Measurements from ENCODE around the gene OTOS.

Gene OTOS

DNA sequence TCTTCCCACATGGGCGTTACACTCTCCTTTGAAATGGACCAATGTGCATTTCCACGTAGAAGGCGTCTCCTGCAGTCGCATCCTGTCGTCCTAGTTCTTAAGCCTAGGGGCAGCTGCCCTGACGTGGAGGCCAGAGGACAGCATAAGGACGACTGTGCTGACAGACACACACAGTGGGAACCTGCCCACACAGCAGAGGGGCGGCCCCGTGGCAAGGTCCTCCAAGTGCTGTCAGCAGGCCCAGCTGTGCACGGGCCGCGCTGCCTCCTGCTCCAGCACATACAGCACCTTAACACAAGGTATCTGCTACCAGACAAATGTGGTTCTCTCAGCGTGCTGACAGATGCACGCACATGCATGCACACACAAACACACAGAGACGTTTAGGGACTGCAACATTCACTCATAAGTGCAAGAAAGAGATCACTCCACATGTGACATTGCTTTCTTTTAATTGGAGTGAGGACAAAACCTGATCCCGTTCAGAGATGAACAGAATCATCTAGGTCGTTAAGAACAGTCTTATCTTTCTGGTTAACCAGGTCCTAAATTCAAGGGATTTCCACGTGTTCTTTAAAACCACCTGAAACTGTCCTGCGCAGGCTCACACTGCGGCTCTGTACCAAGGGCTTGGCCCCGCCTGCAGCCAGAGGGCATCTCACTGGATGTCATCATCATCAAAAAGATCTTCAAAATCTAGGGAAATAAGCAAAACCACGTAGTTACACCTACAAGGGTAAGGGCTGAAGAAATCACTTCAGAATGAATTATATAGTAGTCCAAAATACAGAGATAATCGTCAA is 9.9 kb downstream of the OTOS start:
- Histone ChIP-seq H3K4me3 (ENCODE audit: insufficient read depth, low read depth, low read length) (no peak overlapping the region), H3K36me3 (ENCODE audit: control insufficient read depth, insufficient read depth, low read length) (peaks cover 33% of the 10 kb centered on the region)
- 94 to 95% methylated on average over 23 of the region's 23 CpGs for WGBS, 2 experiments

GRCh38 chr2:240129731-240130392 is 10.6 kb downstream of the OTOS start:
- Histone ChIP-seq H3K4me3 (ENCODE audit: insufficient read depth, low read depth, low read length) (no peak overlapping the region), H3K9me3 (ENCODE audit: control insufficient read depth, low read length) (no peaks in the 10 kb centered on the region), H3K4me1 (ENCODE audit: control insufficient read depth, insufficient read depth, low read length) (no peaks in the 10 kb centered on the region), H3K36me3 (ENCODE audit: control insufficient read depth, insufficient read depth, low read length) (peaks cover 33% of the 10 kb centered on the region), H3K27me3 (ENCODE audit: control insufficient read depth, insufficient read depth, low read length, poor library complexity, severe bottlenecking) (no peaks in the 10 kb centered on the region), H3K27ac (ENCODE audit: insufficient read depth, low read depth, low read length, poor library complexity, severe bottlenecking) (no peak overlapping the region)
- WGBS, 2 experiments: 94 to 97% methylated on average over 22 of the region's 22 CpGs

More for the DNA sequence above, 9.9 kb downstream of the OTOS start:
- H3K4me1 ChIP-seq (ENCODE audit: control insufficient read depth, insufficient read depth, low read length): peaks cover 6% of the 10 kb centered on the region
- H3K27me3 ChIP-seq (ENCODE audit: control insufficient read depth, insufficient read depth, low read length, poor library complexity, severe bottlenecking): no peaks in the 10 kb centered on the region
- H3K9me3 ChIP-seq (ENCODE audit: control insufficient read depth, low read length): no peaks in the 10 kb centered on the region
- no peak overlapping the region for H3K27ac ChIP-seq (ENCODE audit: insufficient read depth, low read depth, low read length, poor library complexity, severe bottlenecking)

DNA sequence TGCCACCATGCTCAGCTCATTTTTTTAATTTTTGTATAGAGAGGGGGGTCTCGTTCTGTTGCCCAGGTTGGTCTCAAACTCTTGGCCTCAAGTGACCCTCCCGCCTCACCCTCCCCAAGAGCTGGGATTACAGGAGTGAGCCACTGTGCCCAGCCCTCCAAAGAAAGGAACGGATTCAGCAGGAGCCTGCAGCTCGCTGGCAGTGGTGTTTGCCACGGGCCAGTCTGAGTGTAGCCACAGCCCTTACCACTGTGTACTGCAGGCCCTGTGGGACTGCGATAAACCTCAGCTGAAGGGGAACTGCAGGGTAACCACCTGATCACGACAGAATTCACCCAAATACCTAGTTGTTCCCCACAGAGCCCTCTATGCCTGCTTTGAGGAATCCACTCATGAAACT is 11.1 kb downstream of the OTOS start:
- 93 to 95% methylated on average over 7 of the region's 7 CpGs for WGBS, 2 experiments
- H3K9me3 ChIP-seq (ENCODE audit: control insufficient read depth, low read length): no peaks in the 10 kb centered on the region
- no peak overlapping the region for H3K27ac ChIP-seq (ENCODE audit: insufficient read depth, low read depth, low read length, poor library complexity, severe bottlenecking)
- H3K36me3 ChIP-seq (ENCODE audit: control insufficient read depth, insufficient read depth, low read length): peaks cover 33% of the 10 kb centered on the region
- no peaks in the 10 kb centered on the region for H3K27me3 ChIP-seq (ENCODE audit: control insufficient read depth, insufficient read depth, low read length, poor library complexity, severe bottlenecking)
- H3K4me1 ChIP-seq (ENCODE audit: control insufficient read depth, insufficient read depth, low read length): no peaks in the 10 kb centered on the region
- H3K4me3 ChIP-seq (ENCODE audit: insufficient read depth, low read depth, low read length): no peak overlapping the region

GRCh38 chr2:240128608-240129145 is 11.8 kb downstream of the OTOS start:
- no peaks in the 10 kb centered on the region for H3K4me1 ChIP-seq (ENCODE audit: control insufficient read depth, insufficient read depth, low read length)
- no peaks in the 10 kb centered on the region for H3K27me3 ChIP-seq (ENCODE audit: control insufficient read depth, insufficient read depth, low read length, poor library complexity, severe bottlenecking)
- WGBS, 2 experiments: 93 to 94% methylated on average over 12 of the region's 12 CpGs
- H3K4me3 ChIP-seq (ENCODE audit: insufficient read depth, low read depth, low read length): no peak overlapping the region
- H3K9me3 ChIP-seq (ENCODE audit: control insufficient read depth, low read length): no peaks in the 10 kb centered on the region
- H3K36me3 ChIP-seq (ENCODE audit: control insufficient read depth, insufficient read depth, low read length): peaks cover 33% of the 10 kb centered on the region
- no peak overlapping the region for H3K27ac ChIP-seq (ENCODE audit: insufficient read depth, low read depth, low read length, poor library complexity, severe bottlenecking)

DNA sequence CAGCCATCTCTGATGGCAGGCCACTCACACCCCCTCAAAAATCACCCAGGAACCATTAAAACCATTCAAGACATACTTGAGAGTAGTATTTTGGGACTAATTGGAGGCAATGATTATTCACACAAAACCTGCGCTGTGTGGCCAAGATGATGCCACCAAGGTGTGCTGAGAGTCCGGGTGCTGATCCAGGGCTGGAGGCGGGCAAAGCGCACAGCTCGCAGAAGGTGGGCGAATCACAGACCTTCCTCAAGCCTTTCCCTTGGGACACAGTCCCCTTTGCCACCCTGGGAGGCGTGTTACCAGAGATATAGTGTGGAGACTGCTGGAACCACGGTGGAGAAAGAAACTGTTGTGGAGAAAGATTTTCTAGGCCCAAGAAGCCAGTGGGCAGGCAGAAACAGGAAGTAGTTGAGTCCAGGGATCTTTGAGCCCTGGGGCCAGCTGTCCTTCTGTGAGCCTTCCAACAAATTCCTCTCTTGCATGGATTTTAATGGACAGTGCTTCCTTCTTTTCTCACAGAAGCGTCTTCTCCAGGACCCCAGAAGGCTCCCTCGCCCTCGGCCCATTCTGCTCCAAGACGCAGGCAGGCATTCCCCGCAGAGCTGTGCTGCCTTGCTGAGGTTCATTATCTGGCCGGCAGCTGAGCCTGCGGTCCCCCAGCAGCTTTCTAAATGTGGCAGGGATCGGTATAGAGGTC is 12.4 kb downstream of the OTOS start:
- Histone ChIP-seq H3K4me1 (ENCODE audit: control insufficient read depth, insufficient read depth, low read length) (no peaks in the 10 kb centered on the region), H3K27ac (ENCODE audit: insufficient read depth, low read depth, low read length, poor library complexity, severe bottlenecking) (no peak overlapping the region), H3K27me3 (ENCODE audit: control insufficient read depth, insufficient read depth, low read length, poor library complexity, severe bottlenecking) (no peaks in the 10 kb centered on the region), H3K4me3 (ENCODE audit: insufficient read depth, low read depth, low read length) (no peak overlapping the region), H3K9me3 (ENCODE audit: control insufficient read depth, low read length) (no peaks in the 10 kb centered on the region), H3K36me3 (ENCODE audit: control insufficient read depth, insufficient read depth, low read length) (peaks cover 33% of the 10 kb centered on the region)
- 95 to 96% methylated on average over 16 of the region's 16 CpGs for WGBS, 2 experiments

GRCh38 chr2:240127191-240127750 is 13.2 kb downstream of the OTOS start:
- 93% methylated on average over 6 to 7 of the region's 7 CpGs for WGBS, 2 experiments
- Histone ChIP-seq H3K27me3 (ENCODE audit: control insufficient read depth, insufficient read depth, low read length, poor library complexity, severe bottlenecking) (no peaks in the 10 kb centered on the region), H3K4me3 (ENCODE audit: insufficient read depth, low read depth, low read length) (no peak overlapping the region), H3K27ac (ENCODE audit: insufficient read depth, low read depth, low read length, poor library complexity, severe bottlenecking) (no peak overlapping the region), H3K4me1 (ENCODE audit: control insufficient read depth, insufficient read depth, low read length) (no peaks in the 10 kb centered on the region), H3K9me3 (ENCODE audit: control insufficient read depth, low read length) (no peaks in the 10 kb centered on the region), H3K36me3 (ENCODE audit: control insufficient read depth, insufficient read depth, low read length) (peaks cover 26% of the 10 kb centered on the region)

DNA sequence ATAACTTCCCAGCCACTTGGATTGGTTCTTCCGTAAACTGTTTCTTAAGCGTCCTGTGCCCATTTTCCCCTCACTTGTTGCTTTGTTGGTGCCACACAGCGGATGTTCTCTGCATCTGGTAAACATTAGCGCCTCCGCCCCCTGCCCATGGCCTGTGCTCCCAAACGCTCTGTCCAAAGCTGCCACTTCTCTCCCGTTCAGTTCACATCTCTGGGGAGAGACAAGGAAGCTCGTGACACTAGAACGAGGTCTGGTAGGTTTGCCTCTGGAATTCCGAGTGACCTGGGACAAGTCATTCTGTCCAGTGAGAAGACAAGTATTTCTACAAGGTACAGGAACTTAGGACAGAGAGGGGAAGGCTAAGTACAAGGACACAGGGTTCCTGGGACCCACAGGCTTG is 13.7 kb downstream of the OTOS start:
- Histone ChIP-seq H3K4me3 (ENCODE audit: insufficient read depth, low read depth, low read length) (no peak overlapping the region), H3K36me3 (ENCODE audit: control insufficient read depth, insufficient read depth, low read length) (peaks cover 25% of the 10 kb centered on the region), H3K9me3 (ENCODE audit: control insufficient read depth, low read length) (no peaks in the 10 kb centered on the region), H3K27me3 (ENCODE audit: control insufficient read depth, insufficient read depth, low read length, poor library complexity, severe bottlenecking) (no peaks in the 10 kb centered on the region), H3K27ac (ENCODE audit: insufficient read depth, low read depth, low read length, poor library complexity, severe bottlenecking) (no peak overlapping the region), H3K4me1 (ENCODE audit: control insufficient read depth, insufficient read depth, low read length) (no peaks in the 10 kb centered on the region)
- 96% methylated on average over 10 of the region's 10 CpGs for WGBS, 2 experiments

DNA sequence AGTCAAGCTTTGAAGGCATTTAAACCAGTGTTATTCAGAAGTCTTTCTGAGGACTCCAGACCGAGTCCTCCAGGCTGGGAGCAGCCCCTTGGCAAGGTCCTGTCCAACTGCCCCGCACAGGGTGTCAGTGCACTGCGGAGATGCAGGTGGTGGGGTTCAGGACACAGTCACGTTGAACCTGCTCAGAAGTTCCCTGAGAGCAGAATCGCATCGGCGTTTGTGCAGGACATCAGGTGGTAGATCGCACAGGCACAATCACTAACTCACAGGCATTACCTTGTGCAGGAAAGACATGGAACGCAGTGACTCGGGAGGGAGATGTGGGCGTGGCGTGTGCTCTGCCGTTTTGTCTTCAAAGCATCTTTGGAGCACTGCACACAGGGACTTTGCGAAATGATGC is 14.7 kb downstream of the OTOS start:
- no peaks in the 10 kb centered on the region for H3K9me3 ChIP-seq (ENCODE audit: control insufficient read depth, low read length)
- H3K4me1 ChIP-seq (ENCODE audit: control insufficient read depth, insufficient read depth, low read length): no peaks in the 10 kb centered on the region
- H3K27me3 ChIP-seq (ENCODE audit: control insufficient read depth, insufficient read depth, low read length, poor library complexity, severe bottlenecking): no peaks in the 10 kb centered on the region
- no peak overlapping the region for H3K27ac ChIP-seq (ENCODE audit: insufficient read depth, low read depth, low read length, poor library complexity, severe bottlenecking)
- WGBS, 2 experiments: 94 to 95% methylated on average over 14 of the region's 14 CpGs
- no peak overlapping the region for H3K4me3 ChIP-seq (ENCODE audit: insufficient read depth, low read depth, low read length)
- H3K36me3 ChIP-seq (ENCODE audit: control insufficient read depth, insufficient read depth, low read length): peaks cover 15% of the 10 kb centered on the region

DNA sequence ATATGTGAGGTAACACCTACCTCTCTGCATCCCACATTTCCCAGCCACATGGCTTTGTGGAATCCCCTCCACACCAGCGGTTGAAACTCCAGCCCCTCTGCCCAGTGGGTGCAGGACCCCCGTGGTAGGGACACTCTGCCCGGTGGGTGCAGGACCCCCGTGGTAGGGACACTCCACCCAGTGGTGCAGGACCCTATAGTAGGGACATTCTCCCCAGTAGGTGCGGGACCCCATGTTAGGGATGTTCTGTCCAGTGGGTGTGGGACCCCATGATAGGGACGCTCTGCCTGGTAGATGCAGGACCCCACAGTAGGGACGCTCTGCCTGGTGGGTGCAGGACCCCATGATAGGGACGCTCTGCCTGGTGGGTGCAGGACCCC is 15.8 kb downstream of the OTOS start:
- H3K9me3 ChIP-seq (ENCODE audit: control insufficient read depth, low read length): no peaks in the 10 kb centered on the region
- no peaks in the 10 kb centered on the region for H3K27me3 ChIP-seq (ENCODE audit: control insufficient read depth, insufficient read depth, low read length, poor library complexity, severe bottlenecking)
- no peaks in the 10 kb centered on the region for H3K4me1 ChIP-seq (ENCODE audit: control insufficient read depth, insufficient read depth, low read length)
- H3K4me3 ChIP-seq (ENCODE audit: insufficient read depth, low read depth, low read length): no peak overlapping the region
- H3K36me3 ChIP-seq (ENCODE audit: control insufficient read depth, insufficient read depth, low read length): peaks cover 4% of the 10 kb centered on the region
- no peak overlapping the region for H3K27ac ChIP-seq (ENCODE audit: insufficient read depth, low read depth, low read length, poor library complexity, severe bottlenecking)
- WGBS, 2 experiments: 92% methylated on average over 8 of the region's 8 CpGs

Data from ectodermal cell (in vitro differentiated cells).